Skeletal muscle tissue (tissue), 4 donors: ENCODE measurements around the gene MLH1. TPM values are rescaled to one million over a fixed set of nuclear protein-coding genes. Genes with fewer than 3 reads are reported as not detected.
"Not testable (repeated sequence)": the region's sequence is repeated elsewhere in the genome, so short reads cannot be mapped to it uniquely, and the experiment has no call there.

Experiments
- H3K27ac ChIP-seq: one replicate; pipeline ENCODE4 v1.7.0; 2013; ENCODE audit warnings: mild to moderate bottlenecking, low read depth, low read length, inconsistent platforms
- H3K27me3 ChIP-seq, 3 donors: one replicate each; pipeline ENCODE4 v1.7.0; 2013; ENCODE audit warnings: low read length in 3 of 3; ENCODE audit not compliant: control insufficient read depth in 3 of 3, insufficient read depth in 3 of 3
- H3K36me3 ChIP-seq, 3 donors: one replicate each; pipeline ENCODE4 v1.7.0; 2013; ENCODE audit warnings: low read length in 3 of 3; ENCODE audit not compliant: control insufficient read depth in 3 of 3, insufficient read depth in 3 of 3
- H3K4me1 ChIP-seq, 3 donors: one replicate each; pipeline ENCODE4 v1.7.0; 2013; ENCODE audit warnings: low read length in 3 of 3, mild to moderate bottlenecking in 3 of 3; ENCODE audit not compliant: control insufficient read depth in 3 of 3, insufficient read depth in 3 of 3
- H3K4me3 ChIP-seq, 3 donors: one replicate each; pipeline ENCODE4 v1.7.0; 2013; ENCODE audit warnings: low read length in 3 of 3
- H3K9ac ChIP-seq, 3 donors: one replicate each; pipeline ENCODE4 v1.7.0; 2013; ENCODE audit warnings: low read length in 3 of 3, mild to moderate bottlenecking in 3 of 3, moderate library complexity in 2 of 3, low read depth in 1 of 3
- H3K9me3 ChIP-seq, 3 donors: one replicate each; pipeline ENCODE4 v1.7.0; 2013; ENCODE audit warnings: low read length in 3 of 3; ENCODE audit not compliant: control insufficient read depth in 3 of 3
- total RNA-seq: library from RNA; depleted of rRNA; stranded (reverse); fragments of >200 nt; gene quantifications from one replicate; pipeline ENCODE4 v1.2.3, GENCODE V29; 2014
- donor health status: Osteomylitis.

MLH1 gene
- total RNA-seq, 1 donor from 2014 or later = 53.8 TPM

DNA sequence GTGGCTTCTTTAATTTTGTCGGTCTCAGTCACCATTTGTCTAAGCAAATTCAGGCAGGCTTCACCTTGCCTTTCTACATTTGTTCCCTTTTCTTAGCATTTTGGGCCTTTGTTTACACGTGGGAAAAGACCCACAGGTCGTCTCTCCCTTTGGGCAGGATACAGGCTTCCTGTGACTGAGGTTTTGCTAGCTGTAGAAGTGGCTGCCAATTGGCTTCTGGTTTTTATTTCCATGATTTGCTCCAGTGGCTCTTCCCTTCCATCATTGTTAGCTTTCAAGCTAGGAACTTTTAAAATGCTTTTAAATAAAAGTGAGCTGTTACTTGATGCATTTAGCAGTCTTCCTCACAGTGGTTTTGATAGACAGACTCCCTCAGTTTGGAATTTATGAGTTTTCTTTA lies 37.3 kb downstream of the MLH1 start:
- no peaks in the 10 kb centered on the region for H3K27me3 ChIP-seq
- peaks cover 11 to 28% (median 23%) of the 10 kb centered on the region in 3 donors for H3K36me3 ChIP-seq
- no peak overlapping the region for H3K4me3 ChIP-seq
- peak overlapping the region; percentile 69 for H3K27ac ChIP-seq
- H3K9ac ChIP-seq = peak overlapping the region in 1 of 3 donors; percentile 40
- H3K4me1 ChIP-seq = peaks cover 35 to 43% (median 41%) of the 10 kb centered on the region in 3 donors
- no peaks in the 10 kb centered on the region for H3K9me3 ChIP-seq

- Histone ChIP-seq H3K36me3 (peaks cover 7 to 26% (median 20%) of the 10 kb centered on the region in 3 donors), H3K27ac (peak overlapping the region; percentile 69), H3K9ac (no peak overlapping the region)
Observed at GRCh38 chr3:37031096-37031682, 37.9 kb downstream of the MLH1 start.

DNA sequence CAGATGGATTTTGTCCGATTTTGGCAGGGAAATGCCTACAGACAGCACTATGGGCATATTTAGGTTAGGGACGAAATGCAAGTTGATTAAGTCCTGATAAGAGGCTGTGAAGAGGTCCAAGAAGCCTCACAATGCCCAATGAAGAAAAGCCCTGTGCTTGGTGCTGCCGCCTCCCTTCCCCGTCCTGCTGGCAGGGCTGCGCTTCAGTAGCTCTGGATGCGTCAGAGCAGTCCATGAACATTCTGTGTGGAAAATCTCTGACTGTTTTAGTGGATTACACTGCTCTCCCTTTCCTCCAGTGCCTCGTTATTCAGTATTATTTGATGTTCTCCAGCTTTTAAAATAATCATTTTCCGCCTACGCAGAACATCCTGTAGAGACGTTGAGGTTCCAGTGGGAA lies 39.6 kb downstream of the MLH1 start:
- Histone ChIP-seq H3K9me3 (no peaks in the 10 kb centered on the region), H3K27ac (peak overlapping the region; percentile 14), H3K4me3 (no peak overlapping the region), H3K9ac (no peak overlapping the region), H3K27me3 (no peaks in the 10 kb centered on the region), H3K36me3 (peaks cover 4 to 25% (median 19%) of the 10 kb centered on the region in 3 donors), H3K4me1 (peaks cover 35 to 40% (median 38%) of the 10 kb centered on the region in 3 donors)

More at GRCh38 chr3:37031096-37031682, 37.9 kb downstream of the MLH1 start:
- Histone ChIP-seq H3K27me3 (no peaks in the 10 kb centered on the region), H3K4me1 (peaks cover 35 to 43% (median 41%) of the 10 kb centered on the region in 3 donors), H3K9me3 (no peaks in the 10 kb centered on the region), H3K4me3 (no peak overlapping the region)

DNA sequence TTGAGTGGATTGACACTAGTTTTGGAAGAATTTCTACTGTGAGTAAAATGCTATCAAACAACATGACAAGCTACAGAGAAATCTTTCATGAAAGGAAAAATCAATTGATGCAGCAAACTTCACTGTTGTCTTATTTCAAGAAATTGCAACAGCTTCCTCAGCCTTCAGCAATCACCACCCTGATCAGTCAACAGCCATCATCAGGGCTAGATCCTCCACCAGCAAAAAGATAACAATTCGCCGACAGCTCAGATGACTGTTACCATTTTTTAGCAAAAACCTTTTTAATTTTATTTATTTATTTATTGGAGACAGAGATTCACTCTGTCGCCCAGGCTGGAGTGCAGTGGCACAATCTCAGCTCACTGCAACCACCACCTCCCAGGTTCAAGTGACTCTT lies 44.0 kb downstream of the MLH1 start:
- no peaks in the 10 kb centered on the region for H3K9me3 ChIP-seq
- H3K4me3 ChIP-seq = no peak overlapping the region
- no peak overlapping the region for H3K27ac ChIP-seq
- no peak overlapping the region for H3K9ac ChIP-seq
- H3K4me1 ChIP-seq = peaks cover 12 to 21% (median 16%) of the 10 kb centered on the region in 3 donors
- peaks cover 10 to 32% (median 31%) of the 10 kb centered on the region in 3 donors for H3K36me3 ChIP-seq
- H3K27me3 ChIP-seq = no peaks in the 10 kb centered on the region

DNA sequence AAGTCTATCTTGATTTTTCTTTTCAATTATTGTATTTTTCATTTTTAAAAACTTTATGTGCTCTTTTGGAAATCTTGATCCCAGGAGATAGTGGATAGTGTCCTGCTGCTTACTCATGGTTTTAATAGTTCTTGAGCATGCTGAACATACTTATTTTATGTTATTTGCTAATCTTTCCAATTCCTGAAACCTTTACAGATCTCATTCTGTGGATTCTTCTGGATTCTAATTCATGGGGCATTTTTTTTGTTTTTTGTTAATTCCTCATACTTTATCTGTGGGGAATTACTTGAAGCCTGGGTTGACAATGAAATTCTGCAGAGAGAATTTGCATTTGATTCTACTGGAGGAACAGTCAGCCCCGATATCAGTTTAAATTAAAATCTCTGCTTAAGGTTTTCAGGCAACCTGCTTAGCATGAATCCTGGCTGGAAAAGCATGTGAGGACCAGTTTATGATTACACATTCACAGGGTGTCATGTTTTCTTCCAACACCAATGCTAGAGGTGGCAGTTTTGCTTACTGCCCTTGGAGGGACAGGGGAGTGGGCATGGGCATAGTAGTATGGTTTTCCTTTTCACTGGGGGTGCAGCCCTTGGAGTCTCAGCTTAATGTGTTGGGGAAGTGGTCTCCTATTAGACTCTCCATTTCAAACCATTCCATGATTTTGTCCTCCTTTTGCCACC lies 46.0 kb downstream of the MLH1 start:
- Histone ChIP-seq H3K9ac (no peak overlapping the region), H3K9me3 (no peaks in the 10 kb centered on the region), H3K27me3 (no peaks in the 10 kb centered on the region), H3K4me3 (peak overlapping the region in 1 of 3 donors; percentile 24), H3K4me1 (peaks cover 12 to 17% (median 13%) of the 10 kb centered on the region in 3 donors), H3K27ac (no peak overlapping the region), H3K36me3 (peaks cover 6 to 32% (median 28%) of the 10 kb centered on the region in 3 donors)

GRCh38 chr3:37040231-37040630 lies 46.9 kb downstream of the MLH1 start:
- Histone ChIP-seq H3K36me3 (peaks cover 6 to 35% (median 31%) of the 10 kb centered on the region in 3 donors), H3K4me1 (peaks cover 12 to 17% (median 13%) of the 10 kb centered on the region in 3 donors), H3K9ac (no peak overlapping the region), H3K4me3 (no peak overlapping the region), H3K27me3 (no peaks in the 10 kb centered on the region), H3K27ac (no peak overlapping the region), H3K9me3 (no peaks in the 10 kb centered on the region)

GRCh38 chr3:37041546-37042195 lies 48.4 kb downstream of the MLH1 start:
- Histone ChIP-seq H3K27me3 (no peaks in the 10 kb centered on the region), H3K36me3 (peaks cover 6 to 32% (median 25%) of the 10 kb centered on the region in 3 donors), H3K27ac (no peak overlapping the region)

DNA sequence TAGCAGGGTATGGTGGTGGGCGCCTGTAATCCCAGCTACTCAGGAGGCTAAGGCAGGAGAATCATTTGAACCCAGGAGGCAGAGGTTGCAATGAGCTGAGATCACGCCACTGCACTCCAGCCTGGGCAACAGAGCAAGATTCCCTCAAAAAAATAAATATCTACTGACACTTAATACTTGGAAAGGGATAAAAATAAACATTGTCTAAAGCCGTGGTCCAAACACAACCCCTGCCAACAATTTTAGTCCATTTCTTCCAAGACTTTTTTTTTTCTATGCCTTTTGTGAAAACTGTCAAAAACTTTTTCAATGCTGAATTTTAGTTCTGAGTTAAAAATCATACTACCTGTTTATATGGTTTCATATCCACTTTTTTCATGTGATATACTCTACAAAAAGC lies 49.4 kb downstream of the MLH1 start:
- not testable (repeated sequence) for H3K27ac ChIP-seq, H3K9ac ChIP-seq, H3K27me3 ChIP-seq, H3K9me3 ChIP-seq, H3K4me3 ChIP-seq
- H3K4me1 ChIP-seq = peaks cover 12 to 17% (median 13%) of the 10 kb centered on the region in 3 donors
- peaks cover 12 to 40% (median 30%) of the 10 kb centered on the region in 3 donors for H3K36me3 ChIP-seq

More at GRCh38 chr3:37041546-37042195, 48.4 kb downstream of the MLH1 start:
- Histone ChIP-seq H3K4me3 (no peak overlapping the region), H3K4me1 (peaks cover 12 to 17% (median 13%) of the 10 kb centered on the region in 3 donors), H3K9me3 (no peaks in the 10 kb centered on the region), H3K9ac (no peak overlapping the region)

- Histone ChIP-seq H3K4me3 (no peak overlapping the region), H3K27me3 (no peaks in the 10 kb centered on the region), H3K9ac (no peak overlapping the region), H3K9me3 (no peaks in the 10 kb centered on the region), H3K4me1 (peaks cover 17 to 26% (median 18%) of the 10 kb centered on the region in 3 donors), H3K36me3 (peaks cover 19 to 58% (median 49%) of the 10 kb centered on the region in 3 donors), H3K27ac (no peak overlapping the region)
Observed at GRCh38 chr3:37050282-37050681, 57.0 kb downstream of the MLH1 start.

GRCh38 chr3:37052860-37053259 lies 59.5 kb downstream of the MLH1 start:
- H3K36me3 ChIP-seq = peaks cover 17 to 52% (median 42%) of the 10 kb centered on the region in 3 donors
- no peaks in the 10 kb centered on the region for H3K9me3 ChIP-seq
- H3K4me3 ChIP-seq = no peak overlapping the region
- no peak overlapping the region for H3K27ac ChIP-seq
- H3K27me3 ChIP-seq = no peaks in the 10 kb centered on the region
- H3K9ac ChIP-seq = no peak overlapping the region
- peaks cover 18 to 31% (median 22%) of the 10 kb centered on the region in 3 donors for H3K4me1 ChIP-seq
